C4-2B (cell line): Measurements from ENCODE around the gene PHOX2A.

Source experiments
- ZFX ChIP-seq: fragments of 450-650 bp; IDR thresholded peaks from 2 replicates; pipeline ENCODE4 v1.6.1; 2017
- TF ChIP-seq, protein P1 (sequence below): fragments of 450-650 bp; conservative IDR thresholded peaks from 2 replicates; pipeline ENCODE4 v1.5.1; 2017; ENCODE audit warnings: mild to moderate bottlenecking

DNA sequence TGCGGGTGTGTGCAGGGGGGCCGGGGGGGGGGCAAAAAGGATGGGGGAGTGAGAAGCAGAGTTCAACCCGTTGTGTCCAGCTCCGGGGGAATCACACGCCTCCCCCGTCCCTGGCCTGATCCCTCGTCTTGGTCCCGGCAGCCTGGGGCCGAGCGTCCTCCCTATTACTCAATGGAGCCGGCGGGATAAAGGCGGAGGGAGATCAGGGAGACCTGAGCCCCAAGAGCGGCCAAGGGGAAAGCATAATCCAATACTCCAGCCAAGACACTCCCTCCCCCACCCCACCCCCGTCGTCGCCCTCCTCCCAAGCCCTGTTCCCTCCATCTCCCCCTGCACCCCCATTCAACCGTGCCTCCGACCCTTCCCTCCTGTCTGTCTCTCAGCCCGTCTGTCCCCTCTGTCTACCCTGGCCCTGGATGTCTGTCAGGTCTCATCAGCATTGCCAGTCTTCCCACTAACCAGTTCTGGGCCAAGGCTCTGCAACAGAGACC, 2.6 kb downstream of the PHOX2A start:
- TF ChIP-seq, protein P1, sequence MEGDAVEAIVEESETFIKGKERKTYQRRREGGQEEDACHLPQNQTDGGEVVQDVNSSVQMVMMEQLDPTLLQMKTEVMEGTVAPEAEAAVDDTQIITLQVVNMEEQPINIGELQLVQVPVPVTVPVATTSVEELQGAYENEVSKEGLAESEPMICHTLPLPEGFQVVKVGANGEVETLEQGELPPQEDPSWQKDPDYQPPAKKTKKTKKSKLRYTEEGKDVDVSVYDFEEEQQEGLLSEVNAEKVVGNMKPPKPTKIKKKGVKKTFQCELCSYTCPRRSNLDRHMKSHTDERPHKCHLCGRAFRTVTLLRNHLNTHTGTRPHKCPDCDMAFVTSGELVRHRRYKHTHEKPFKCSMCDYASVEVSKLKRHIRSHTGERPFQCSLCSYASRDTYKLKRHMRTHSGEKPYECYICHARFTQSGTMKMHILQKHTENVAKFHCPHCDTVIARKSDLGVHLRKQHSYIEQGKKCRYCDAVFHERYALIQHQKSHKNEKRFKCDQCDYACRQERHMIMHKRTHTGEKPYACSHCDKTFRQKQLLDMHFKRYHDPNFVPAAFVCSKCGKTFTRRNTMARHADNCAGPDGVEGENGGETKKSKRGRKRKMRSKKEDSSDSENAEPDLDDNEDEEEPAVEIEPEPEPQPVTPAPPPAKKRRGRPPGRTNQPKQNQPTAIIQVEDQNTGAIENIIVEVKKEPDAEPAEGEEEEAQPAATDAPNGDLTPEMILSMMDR = no peak
- TF ChIP-seq ZFX = no peak
